ENCODE measurements around the gene ELF1.
A peak's percentile ranks its signal among the peaks of the same experiment; 100 is the strongest.
"Not testable (repeated sequence)": the region's sequence is repeated elsewhere in the genome, so short reads cannot be mapped to it uniquely, and the experiment has no call there.

The ELF1 gene

GRCh38 chr13:41049480-41050440 is 30.6 kb upstream of the ELF1 start:
- H3K4me3 ChIP-seq (replicated peaks; ENCODE audit: insufficient read depth, low read length) = no peak overlapping the region
- peak in 1 of 2 experiments; percentile 51 for DNase-seq (ENCODE audit: low read depth in 1 of 2, low spot score in 1 of 2)
- no peaks in the 10 kb centered on the region for H3K27me3 ChIP-seq (ENCODE audit: insufficient read depth, poor library complexity, severe bottlenecking)
- TF ChIP-seq CTCF (IDR thresholded peaks at IDR 0.05; ENCODE audit: insufficient read depth, low read length) = no peak
- no peak for TF ChIP-seq REST (IDR thresholded peaks at IDR 0.05; ENCODE audit: insufficient replicate concordance, low read depth)
- no peak for TF ChIP-seq POLR2AphosphoS5 (IDR thresholded peaks at IDR 0.05; ENCODE audit: low read depth)
- TF ChIP-seq SPI1 (IDR thresholded peaks at IDR 0.05; ENCODE audit: borderline replicate concordance, low read depth) = no peak
- TF ChIP-seq GABPA (IDR thresholded peaks at IDR 0.05; ENCODE audit: low read depth) = no peak
- no peak overlapping the region for H3K27ac ChIP-seq (replicated peaks)

DNA sequence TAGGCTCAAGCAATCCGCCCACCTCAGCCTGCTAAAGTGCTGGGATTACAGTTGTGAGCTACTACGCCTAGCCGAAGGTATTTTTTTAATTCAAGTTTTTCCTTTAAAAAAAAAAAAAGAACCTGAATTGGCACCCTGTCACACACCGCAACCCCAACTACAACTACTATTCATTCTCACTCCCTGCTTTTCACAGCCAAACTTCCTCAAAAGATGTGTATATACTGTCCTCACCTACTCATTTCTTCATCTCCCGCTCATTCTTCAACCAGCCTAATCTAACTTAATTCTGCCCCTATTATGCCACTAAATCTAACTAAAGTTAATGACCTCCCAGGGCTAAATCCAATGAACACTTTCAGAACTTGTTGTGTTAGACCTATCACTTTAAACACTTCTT is 29.5 kb upstream of the ELF1 start:
- TF ChIP-seq REST (IDR thresholded peaks at IDR 0.05; ENCODE audit: insufficient replicate concordance, low read depth) = no peak
- no peak for TF ChIP-seq GABPA (IDR thresholded peaks at IDR 0.05; ENCODE audit: low read depth)
- TF ChIP-seq POLR2AphosphoS5 (IDR thresholded peaks at IDR 0.05; ENCODE audit: low read depth) = no peak
- TF ChIP-seq SPI1 (IDR thresholded peaks at IDR 0.05; ENCODE audit: borderline replicate concordance, low read depth) = no peak
- no peak for TF ChIP-seq CTCF (IDR thresholded peaks at IDR 0.05; ENCODE audit: insufficient read depth, low read length)
- no peak for DNase-seq (ENCODE audit: low read depth in 1 of 2, low spot score in 1 of 2)
- Histone ChIP-seq H3K4me3 (replicated peaks; ENCODE audit: insufficient read depth, low read length) (no peak overlapping the region), H3K27me3 (ENCODE audit: insufficient read depth, poor library complexity, severe bottlenecking) (no peaks in the 10 kb centered on the region), H3K27ac (replicated peaks) (no peak overlapping the region)

DNA sequence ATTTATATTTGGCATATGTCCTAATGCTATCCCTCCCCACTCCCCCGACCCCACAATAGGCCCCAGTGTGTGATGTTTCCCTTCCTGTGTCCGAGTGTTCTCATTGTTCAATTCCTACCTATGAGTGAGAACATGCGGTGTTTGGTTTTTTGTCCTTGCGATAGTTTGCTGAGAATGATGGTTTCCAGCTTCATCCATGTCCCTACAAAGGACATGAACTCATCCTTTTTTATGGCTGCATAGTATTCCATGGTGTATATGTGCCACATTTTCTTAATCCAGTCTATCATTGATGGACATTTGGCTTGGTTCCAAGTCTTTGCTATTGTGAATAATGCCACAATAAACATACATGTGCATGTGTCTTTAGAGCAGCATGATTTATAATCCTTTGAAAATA is 23.3 kb upstream of the ELF1 start:
- H3K27ac ChIP-seq (replicated peaks); H3K27me3 ChIP-seq (ENCODE audit: insufficient read depth, poor library complexity, severe bottlenecking); DNase-seq (ENCODE audit: low read depth in 1 of 2, low spot score in 1 of 2); H3K4me3 ChIP-seq (replicated peaks; ENCODE audit: insufficient read depth, low read length): not testable (repeated sequence)

- H3K4me3 ChIP-seq (replicated peaks; ENCODE audit: insufficient read depth, low read length) = no peak overlapping the region
- H3K27ac ChIP-seq (replicated peaks) = no peak overlapping the region
- no peak for DNase-seq (ENCODE audit: low read depth in 1 of 2, low spot score in 1 of 2)
- H3K27me3 ChIP-seq (ENCODE audit: insufficient read depth, poor library complexity, severe bottlenecking) = no peaks in the 10 kb centered on the region
- TF ChIP-seq GABPA (IDR thresholded peaks at IDR 0.05; ENCODE audit: low read depth) (no peak), REST (IDR thresholded peaks at IDR 0.05; ENCODE audit: insufficient replicate concordance, low read depth) (no peak), POLR2AphosphoS5 (IDR thresholded peaks at IDR 0.05; ENCODE audit: low read depth) (no peak), CTCF (IDR thresholded peaks at IDR 0.05; ENCODE audit: insufficient read depth, low read length) (no peak)
These were observed 21.6 kb upstream of the ELF1 start for GRCh38 chr13:41040584-41041334.

Data from HL-60 (cell line).